HG03558 (cell line): ENCODE data around the gene ZNF439.
"Not testable (repeated sequence)": the region's sequence is repeated elsewhere in the genome, so short reads cannot be mapped to it uniquely, and the experiment has no call there.

Source experiments
- ATAC-seq: cut with Tn5 transposase; IDR thresholded peaks from one replicate; pipeline ENCODE4 v1.9.1; 2021; ENCODE audit warnings: moderate number of reproducible peaks; ENCODE audit not compliant: unreplicated experiment; ENCODE audit errors: extremely low read depth

Gene ZNF439

DNA sequence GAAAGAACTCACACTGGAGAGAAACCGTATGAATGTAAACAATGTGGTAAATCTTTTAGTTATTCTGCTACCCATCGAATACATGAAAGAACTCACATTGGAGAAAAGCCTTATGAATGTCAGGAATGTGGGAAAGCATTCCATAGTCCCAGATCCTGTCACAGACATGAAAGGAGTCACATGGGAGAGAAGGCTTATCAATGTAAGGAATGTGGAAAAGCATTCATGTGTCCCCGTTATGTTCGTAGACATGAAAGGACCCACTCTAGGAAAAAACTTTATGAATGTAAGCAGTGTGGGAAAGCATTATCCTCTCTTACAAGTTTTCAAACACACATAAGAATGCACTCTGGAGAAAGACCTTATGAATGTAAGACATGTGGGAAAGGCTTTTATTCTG lies 19.2 kb downstream of the ZNF439 start:
- not testable (repeated sequence) for ATAC-seq

DNA sequence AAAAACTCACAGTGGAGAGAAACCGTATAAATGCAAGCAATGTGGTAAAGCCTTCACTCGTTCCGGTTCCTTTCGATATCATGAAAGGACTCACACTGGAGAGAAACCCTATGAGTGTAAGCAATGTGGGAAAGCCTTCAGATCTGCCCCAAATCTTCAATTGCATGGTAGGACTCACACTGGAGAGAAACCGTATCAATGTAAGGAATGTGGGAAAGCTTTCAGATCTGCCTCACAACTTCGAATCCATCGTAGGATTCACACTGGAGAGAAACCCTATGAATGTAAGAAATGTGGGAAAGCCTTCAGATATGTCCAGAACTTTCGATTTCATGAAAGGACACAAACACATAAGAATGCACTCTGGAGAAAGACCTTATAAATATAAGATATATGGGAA lies 19.7 kb downstream of the ZNF439 start:
- no peak for ATAC-seq

DNA sequence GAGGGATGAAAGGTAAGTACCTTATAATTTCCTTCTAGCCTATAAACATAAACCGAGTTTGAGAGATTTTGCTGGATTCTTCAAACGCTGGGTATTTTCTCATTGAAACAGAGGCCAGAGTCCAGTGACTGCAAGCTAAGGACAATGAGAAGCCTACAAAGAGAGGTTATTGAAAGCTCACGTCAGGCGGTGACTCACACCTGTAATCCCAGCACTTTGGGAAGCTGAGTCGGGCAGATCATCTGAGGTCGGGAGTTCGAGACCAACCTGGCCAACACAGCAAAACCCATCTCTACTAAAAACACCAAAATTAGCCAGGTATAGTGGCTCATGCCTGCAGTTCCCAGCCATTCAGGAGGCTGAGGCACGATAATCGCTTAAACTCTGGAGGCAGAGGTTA lies 24.1 kb downstream of the ZNF439 start:
- no peak for ATAC-seq

DNA sequence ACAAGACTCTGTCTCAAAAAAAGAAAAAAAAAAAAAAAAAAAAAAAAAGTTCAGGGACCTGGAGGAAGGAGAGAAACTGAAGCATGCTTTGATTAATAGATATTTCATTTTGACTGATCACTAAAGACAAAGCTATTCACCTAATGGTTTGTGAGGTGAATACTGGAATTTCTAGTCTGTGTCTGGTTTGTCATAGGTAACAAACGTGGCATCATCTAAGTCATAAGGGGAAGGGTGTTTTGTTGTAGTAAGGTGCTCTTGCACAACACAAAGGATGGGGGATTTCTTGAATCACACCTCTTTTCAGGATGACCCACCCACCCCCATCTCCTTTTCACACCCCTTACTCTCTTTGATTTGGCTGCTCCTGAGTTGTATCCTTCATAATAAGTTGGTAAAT lies 25.2 kb downstream of the ZNF439 start:
- no peak for ATAC-seq

DNA sequence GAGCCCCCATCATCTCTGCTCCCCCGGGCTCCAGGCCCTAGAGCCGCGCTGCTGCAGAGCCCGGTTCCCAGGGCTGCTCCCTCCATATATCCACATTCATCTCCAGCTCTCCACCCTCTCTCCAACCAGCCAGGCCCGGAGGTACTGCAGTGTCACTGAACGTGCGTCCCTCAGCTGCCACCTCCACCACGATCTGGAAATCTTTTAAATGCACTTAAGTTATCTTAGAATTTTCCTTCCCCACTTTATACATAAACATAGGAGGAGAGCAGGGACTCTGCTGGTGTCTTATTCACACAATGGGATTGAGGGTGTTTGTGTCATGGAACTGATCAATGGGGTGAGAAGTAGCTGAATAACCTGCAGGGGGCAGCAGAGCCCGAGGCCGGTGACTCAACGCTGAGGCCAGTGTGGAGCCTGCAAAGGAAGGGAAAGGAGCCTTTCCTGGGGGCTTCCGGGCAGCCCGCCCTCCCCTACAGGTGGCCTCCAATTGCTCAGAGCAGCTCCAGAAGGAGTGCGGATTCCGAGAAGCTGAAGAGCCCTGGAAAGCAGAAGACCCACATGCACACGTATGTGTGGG lies 31.3 kb downstream of the ZNF439 start:
- ATAC-seq, result not testable (repeated sequence)

DNA sequence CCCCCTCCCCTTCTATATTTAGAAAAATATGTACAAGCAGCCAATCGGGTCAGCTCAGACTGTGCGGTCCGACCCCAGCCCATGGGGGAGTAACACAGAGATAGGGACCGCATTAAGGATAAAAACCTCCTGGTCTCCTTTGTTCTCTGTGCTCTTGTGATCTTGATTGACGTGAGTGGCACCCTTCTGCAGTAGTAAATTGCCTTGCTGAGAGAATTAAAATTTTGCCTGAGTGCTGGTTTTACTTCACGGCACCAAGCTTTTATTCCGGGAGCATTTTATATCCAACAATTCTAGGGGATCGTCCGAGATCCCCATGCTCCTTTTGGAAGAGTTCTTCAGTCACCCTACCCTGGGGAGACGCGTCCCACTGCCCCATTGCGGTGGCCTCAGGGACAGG lies 32.1 kb downstream of the ZNF439 start:
- no peak for ATAC-seq

DNA sequence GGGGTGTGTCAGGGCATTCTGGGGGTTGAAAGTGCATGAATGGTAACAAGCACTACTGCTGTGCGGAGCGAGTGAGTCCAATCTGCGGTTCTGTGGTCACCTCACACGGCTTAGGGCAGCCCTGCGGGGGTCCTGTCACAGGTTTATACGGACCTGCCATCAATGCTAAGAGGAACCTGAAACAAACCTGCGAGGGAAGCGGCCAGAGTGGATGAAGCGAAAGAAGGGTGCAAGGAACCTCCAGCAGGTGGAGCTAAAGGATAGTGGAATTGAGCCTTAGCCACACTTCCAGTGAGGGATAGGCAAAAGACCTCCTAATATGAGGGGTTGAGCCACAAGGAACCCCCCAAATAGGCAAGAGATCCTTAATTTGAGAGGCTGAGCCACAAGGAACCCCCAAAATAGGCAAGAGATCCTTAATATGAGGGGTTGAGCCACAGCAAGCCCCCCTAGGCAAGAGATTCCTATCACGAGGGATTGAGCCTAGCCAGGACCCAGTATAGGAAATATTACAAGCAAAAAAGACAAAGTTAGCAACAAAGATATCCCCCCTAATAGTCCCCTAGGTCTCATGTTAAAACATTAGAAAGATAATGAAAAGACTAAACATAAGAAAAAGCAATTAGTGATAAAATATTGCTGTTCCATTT lies 32.8 kb downstream of the ZNF439 start:
- no peak for ATAC-seq

DNA sequence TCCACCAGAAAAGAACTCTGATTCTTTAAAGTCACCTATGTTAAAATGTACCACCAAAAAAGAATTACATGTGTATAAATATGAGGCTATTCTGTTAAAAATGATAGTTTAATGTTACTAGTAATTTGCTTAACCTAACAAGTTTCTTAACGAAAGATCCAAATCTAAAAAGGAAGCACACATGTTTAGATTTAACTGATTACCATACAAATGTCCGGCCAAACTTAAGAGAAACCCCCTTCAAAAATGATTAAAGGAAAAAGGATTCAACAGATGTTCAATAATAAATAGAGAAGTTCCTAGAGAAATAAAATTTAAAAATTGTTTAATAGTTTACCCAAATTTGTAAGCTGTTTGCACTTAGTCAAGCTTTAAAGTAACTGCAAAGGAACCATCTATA lies 34.1 kb downstream of the ZNF439 start:
- ATAC-seq, result no peak

DNA sequence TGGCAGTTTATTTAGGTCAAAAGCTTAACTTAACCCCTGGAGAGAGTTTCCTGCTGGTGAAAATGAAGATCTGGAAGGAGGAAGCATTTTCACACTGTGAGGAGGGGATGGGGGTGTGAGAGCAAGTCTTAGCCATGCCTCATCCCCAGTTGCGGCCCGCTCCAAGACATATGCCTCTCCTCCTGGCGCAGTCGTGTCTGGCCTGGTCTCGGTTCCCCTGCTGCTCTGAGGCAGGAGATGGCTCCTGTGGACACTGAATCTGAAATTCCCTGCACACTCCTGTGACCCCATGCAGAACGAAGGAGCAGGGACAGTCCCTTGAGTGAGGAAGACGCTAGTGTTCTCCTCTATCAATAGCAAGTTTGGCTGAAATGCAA lies 38.7 kb downstream of the ZNF439 start:
- ATAC-seq, result no peak

DNA sequence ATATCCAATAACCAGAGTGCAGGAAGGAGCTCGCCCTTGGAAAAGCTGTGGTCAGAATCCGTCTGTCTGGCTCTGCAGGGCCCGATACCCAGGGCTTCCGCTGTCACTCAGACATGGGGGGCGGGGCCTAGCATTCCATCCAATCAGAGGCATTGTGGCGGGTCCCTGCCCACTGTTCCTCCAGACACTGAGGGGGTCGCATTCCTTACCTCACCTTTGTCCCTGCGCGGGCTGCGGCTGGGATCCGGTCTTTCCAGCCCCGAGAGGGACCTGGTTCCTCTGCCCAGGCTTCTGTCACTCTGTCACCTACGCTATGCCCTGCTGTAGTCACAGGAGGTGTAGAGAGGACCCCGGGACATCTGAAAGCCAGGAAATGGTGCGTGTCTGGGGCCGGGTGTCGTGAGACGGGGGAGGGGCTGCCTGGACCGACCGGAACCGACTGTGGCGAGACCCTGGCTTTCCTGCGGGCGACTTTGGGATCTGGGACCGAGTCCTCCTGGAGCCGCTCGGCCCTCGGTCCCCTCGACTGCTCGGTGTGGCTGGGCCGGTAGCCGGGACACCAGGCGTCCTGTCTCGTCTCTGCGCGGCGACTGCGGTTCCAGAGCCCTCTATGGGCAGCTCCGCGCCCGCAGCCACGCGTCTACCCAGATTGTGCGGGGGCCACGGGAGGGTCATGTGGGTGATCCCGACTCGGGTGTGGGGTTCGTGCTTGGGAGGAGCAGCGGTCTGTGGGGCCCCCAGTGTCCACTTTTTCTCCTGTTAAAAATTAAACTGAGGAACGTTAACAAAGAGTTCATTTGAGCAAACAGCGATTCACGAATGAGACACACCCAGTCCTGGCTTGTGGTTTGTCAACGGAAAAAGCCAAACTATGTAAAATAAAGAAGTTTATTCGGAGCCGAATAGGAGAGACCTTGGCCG lies 39.3 kb downstream of the ZNF439 start, which contains the start of gene ZNF69:
TSS of gene ZNF69 (plus strand) at position 172 of the 921 bp plus-strand sequence. CDS start at position 314, 142 bp downstream.
- no peak for ATAC-seq

DNA sequence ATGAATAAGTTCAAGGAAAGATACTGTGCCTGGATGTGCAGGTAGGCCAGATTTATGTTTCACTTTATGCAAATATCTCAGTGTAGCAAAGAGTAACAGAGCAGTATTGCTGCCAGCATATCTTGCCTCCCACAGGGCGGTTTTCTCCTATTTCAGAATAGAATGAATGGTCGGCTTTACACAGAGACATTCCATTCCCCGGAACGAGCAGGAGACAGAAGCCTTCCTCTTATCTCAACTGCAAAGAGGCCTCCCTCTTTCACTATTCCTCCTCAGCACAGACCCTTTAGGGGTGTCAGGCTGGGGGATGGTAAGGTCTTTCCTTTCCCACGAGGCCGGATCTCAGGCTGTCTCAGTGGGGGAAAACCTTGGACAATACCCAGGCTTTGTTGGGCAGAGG lies 41.4 kb downstream of the ZNF439 start:
- not testable (repeated sequence) for ATAC-seq

DNA sequence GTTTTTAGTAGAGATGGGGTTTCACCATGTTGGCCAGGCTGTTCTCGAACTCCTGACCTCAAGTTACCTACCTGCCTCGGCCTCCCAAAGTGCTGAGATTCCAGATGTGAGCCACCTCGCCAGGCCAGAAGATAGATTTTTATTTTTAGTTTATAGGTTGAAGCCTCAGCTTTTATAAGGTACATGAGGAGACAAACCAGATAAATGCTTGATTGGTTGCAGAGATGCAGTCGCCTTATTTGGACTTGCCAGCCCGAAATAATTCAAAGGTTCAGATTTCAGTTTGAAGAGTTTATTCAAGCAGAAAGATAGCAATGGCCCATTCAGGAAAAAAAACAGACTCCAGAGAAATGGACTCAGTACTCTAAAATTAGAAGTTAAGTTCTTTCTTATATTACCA lies 42.1 kb downstream of the ZNF439 start:
- no peak for ATAC-seq

DNA sequence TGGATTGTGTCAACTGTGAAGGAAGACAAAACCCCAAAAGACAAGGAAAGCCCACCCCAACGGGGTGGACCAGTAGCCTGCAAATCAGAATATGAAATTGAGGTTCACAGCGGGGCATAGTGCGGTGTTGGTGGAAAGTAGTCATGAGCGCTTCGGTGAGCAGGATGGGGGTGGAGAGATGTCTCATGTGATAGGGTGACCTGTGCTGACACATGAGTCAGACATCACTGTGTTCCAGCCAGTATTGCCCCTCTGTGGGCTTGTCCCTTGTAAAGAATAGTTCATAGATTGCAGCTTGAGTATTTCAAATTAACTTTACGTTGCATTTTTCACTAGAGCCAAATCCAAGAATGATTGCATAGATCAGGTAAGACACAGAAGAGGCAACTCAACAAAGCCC lies 46.3 kb downstream of the ZNF439 start:
- no peak for ATAC-seq

DNA sequence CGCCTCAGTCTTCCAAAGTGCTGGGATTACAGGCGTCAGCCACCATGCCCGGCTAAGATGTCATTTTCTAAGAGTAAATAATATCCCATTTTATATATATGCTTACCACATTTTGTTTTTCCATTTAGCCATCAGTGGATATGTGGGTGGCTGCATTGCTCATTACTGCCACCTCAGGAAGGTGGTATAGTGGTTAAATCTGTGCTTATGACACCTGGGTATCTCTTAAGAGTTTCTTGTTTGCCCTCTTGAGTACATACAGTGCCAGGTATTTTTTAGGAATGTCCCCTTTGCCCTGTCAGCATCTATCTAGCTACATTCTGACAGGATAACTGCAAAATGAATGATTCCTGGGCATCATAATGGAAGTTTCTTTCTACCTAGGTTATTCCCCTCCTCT lies 53.7 kb downstream of the ZNF439 start:
- no peak for ATAC-seq

DNA sequence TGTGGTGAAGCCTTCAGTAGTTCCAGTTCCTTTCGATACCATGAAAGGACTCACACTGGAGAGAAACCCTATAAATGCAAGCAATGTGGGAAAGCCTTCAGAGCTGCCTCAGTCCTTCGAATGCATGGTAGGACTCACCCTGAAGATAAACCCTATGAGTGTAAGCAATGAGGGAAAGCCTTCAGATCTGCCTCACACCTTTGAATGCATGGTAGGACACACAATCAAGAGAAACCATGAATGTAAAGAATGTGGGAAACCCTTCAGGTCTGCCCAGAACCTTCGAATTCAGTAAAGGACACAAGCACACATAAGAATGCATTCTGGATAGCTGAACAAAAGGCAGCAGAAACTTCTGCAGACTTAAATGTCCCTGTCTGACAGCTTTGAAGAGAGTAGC lies 57.4 kb downstream of the ZNF439 start:
- ATAC-seq, result no peak

DNA sequence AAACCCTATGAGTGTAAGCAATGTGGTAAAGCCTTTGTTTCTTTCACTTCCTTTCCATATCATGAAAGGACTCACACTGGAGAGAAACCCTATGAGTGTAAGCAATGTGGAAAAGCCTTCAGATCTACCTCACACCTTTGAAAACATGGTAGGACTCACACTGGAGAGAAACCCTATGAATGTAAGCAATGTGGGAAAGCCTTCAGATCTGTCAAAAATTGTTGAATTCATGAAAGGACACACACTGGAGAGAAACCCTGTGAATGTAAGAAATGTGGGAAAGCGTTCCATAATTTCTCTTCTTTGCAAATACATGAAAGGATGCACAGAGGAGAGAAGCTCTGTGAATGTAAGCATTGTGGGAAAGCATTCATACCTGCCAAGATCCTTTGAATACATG lies 63.4 kb downstream of the ZNF439 start:
- ATAC-seq, result not testable (repeated sequence)

DNA sequence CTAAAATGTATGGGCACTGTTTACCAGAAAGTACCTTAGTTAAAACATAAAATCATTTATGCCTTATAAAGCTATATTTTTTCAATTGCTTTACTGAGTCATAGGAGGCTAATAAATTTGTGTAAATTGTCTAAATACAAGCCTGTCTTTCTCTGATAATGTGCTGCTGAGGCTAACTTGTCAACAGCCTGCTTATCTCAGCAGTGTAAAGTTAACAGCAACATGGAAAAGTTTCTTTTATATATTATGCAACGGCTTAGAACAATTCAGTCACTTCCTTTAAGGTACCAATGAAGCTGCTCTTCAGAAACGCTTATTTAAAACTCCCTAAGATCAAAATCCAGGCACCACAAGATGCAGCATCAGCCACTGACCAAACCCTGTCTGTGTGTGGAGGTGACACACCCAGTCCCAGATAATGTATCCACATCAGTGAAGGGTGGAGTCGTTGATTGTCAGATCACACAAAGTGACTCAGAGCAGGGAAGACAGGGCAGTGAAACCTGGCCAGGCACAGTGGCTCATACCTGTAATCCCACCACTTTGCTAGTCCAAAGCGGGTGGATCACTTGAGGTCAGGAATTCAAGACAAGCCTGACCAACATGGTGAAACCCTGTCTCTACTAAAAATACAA lies 66.0 kb downstream of the ZNF439 start:
- ATAC-seq, result not testable (repeated sequence)
